Coronary artery (tissue), 2 donors: Measurements from ENCODE around the gene DHRSX.

Experiments used
- DNase-seq: peaks from one replicate; pipeline ENCODE4 v3.0.0-alpha.2; 2017; ENCODE audit warnings: low spot score
- H3K27ac ChIP-seq, 2 donors: fragments of 200-600 bp; sonication (generic); one replicate each; pipeline ENCODE4 v1.5.1; 2016 to 2019
- H3K4me3 ChIP-seq: fragments of 200-600 bp; sonication (generic); 2 replicates; pipeline ENCODE4 v1.5.1; 2016; ENCODE audit warnings: mild to moderate bottlenecking, moderate library complexity
- TF ChIP-seq, protein P1 (sequence below): fragments of 200-600 bp; sonication (generic); IDR thresholded peaks from one replicate; pipeline ENCODE4 v1.5.1; 2019; ENCODE audit warnings: antibody characterized with exemption

DHRSX gene

DNA sequence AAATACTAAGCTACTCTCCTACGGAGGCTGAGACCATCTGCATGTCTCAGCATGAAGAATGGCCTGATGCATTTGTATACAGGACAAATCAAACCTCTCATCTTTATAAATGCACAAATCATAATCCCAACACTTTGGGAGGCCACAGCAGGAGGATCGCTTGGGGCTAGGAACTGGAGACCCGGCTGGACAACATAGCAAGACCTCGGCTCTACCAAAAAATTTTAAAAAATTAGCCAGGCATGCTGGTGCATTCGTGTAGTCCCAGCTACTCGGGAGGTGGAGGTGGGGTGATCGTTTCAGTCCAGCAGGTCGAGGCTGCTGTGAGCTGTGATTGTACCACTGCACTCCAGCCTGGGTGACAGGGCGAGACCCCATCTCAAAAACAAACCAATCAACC, 262.8 kb downstream of the DHRSX start:
- DNase-seq = no peak
- TF ChIP-seq, protein P1, sequence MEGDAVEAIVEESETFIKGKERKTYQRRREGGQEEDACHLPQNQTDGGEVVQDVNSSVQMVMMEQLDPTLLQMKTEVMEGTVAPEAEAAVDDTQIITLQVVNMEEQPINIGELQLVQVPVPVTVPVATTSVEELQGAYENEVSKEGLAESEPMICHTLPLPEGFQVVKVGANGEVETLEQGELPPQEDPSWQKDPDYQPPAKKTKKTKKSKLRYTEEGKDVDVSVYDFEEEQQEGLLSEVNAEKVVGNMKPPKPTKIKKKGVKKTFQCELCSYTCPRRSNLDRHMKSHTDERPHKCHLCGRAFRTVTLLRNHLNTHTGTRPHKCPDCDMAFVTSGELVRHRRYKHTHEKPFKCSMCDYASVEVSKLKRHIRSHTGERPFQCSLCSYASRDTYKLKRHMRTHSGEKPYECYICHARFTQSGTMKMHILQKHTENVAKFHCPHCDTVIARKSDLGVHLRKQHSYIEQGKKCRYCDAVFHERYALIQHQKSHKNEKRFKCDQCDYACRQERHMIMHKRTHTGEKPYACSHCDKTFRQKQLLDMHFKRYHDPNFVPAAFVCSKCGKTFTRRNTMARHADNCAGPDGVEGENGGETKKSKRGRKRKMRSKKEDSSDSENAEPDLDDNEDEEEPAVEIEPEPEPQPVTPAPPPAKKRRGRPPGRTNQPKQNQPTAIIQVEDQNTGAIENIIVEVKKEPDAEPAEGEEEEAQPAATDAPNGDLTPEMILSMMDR = no peak
- Histone ChIP-seq H3K4me3 (no peak overlapping the region), H3K27ac (no peak overlapping the region)

DNA sequence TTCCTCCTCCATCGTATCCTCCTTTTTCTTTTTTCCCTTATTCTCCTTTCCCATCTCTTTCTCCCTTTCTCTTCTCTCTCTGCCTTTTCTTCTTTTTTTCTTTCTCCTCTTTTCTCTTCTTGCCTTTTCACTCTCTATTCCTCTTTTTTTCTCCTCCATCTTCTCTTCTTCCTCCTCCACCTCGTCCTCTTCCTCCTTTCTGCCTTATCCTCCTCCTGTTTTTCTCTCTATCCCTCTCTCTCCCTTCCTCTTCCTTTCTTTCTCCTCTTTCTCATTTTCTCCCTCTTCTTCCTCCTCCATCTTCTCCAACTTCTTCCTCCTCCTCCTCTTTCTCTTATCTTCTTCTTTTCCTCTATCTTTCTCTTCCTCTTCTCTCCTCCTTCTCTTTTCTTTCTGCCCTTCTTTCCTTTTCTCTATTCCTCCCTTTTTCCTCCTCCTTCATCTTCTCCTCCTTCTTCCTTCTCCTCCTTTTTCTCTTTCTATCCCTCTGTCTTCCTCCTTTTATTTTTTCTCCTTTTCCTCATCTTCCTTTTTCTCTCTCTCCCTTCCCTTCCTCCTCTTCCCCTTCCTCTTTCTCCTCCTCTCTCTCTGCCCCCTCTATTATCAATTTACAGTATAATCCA, 269.1 kb downstream of the DHRSX start:
- Histone ChIP-seq H3K27ac (no peak overlapping the region), H3K4me3 (no peak overlapping the region)
- no peak for DNase-seq
- TF ChIP-seq, protein P1 = no peak

- TF ChIP-seq, protein P1 = no peak
- no peak for DNase-seq
- no peak overlapping the region for H3K27ac ChIP-seq
- H3K4me3 ChIP-seq = no peak overlapping the region
Observed at GRCh38 chrX:2230457-2230856, 270.3 kb downstream of the DHRSX start.

- TF ChIP-seq, protein P1 = no peak
- Histone ChIP-seq H3K4me3 (no peak overlapping the region), H3K27ac (no peak overlapping the region)
- DNase-seq = no peak
Observed at GRCh38 chrX:2228536-2228935, 272.2 kb downstream of the DHRSX start.

GRCh38 chrX:2226906-2227656, 273.7 kb downstream of the DHRSX start:
- no peak for DNase-seq
- Histone ChIP-seq H3K27ac (no peak overlapping the region), H3K4me3 (no peak overlapping the region)
- TF ChIP-seq, protein P1 = no peak

GRCh38 chrX:2226182-2226581, 274.6 kb downstream of the DHRSX start:
- H3K27ac ChIP-seq = no peak overlapping the region
- TF ChIP-seq, protein P1 = no peak
- no peak overlapping the region for H3K4me3 ChIP-seq
- DNase-seq = no peak
